GM10266 (cell line): ENCODE measurements around the gene ZSWIM3.
A peak's percentile ranks its signal among the peaks of the same experiment; 100 is the strongest.

Experiments
- DNase-seq: peaks from one replicate; pipeline ENCODE4 v3.0.0; 2012; ENCODE audit errors: extremely low spot score
- TF ChIP-seq, protein P1 (sequence below): IDR thresholded peaks from 2 replicates; pipeline ENCODE4 v1.5.1; 2012; ENCODE audit warnings: mild to moderate bottlenecking, low read depth; ENCODE audit not compliant: control insufficient read depth, insufficient read depth; ENCODE audit errors: missing control alignments

The ZSWIM3 gene

GRCh38 chr20:45841407-45842129 is 15.8 kb upstream of the ZSWIM3 start:
- TF ChIP-seq, protein P1, sequence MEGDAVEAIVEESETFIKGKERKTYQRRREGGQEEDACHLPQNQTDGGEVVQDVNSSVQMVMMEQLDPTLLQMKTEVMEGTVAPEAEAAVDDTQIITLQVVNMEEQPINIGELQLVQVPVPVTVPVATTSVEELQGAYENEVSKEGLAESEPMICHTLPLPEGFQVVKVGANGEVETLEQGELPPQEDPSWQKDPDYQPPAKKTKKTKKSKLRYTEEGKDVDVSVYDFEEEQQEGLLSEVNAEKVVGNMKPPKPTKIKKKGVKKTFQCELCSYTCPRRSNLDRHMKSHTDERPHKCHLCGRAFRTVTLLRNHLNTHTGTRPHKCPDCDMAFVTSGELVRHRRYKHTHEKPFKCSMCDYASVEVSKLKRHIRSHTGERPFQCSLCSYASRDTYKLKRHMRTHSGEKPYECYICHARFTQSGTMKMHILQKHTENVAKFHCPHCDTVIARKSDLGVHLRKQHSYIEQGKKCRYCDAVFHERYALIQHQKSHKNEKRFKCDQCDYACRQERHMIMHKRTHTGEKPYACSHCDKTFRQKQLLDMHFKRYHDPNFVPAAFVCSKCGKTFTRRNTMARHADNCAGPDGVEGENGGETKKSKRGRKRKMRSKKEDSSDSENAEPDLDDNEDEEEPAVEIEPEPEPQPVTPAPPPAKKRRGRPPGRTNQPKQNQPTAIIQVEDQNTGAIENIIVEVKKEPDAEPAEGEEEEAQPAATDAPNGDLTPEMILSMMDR = no peak
- DNase-seq = no peak

- DNase-seq = peak; percentile 70
- TF ChIP-seq, protein P1 = no peak
These were observed 15.1 kb upstream of the ZSWIM3 start for GRCh38 chr20:45842169-45842812.

DNA sequence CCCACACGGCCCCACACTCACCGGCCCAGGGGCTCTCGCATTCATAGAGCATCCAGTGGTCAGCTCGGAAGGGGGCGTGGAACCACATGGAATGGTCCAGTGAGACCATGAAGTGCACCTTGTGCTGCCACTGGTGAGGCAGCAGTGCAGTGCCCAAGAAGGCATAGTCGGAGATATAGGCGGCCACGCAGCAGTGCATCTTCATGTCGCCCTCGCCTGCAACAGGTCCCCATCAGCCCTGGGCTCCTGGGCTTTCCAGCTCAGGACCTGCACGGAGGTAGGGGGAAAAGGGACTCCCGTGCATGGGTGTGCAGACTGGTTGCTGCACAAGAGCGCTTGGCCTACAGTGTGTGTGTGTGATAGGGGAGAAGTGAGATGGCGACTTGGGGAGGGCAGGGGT is 13.9 kb upstream of the ZSWIM3 start:
- DNase-seq = no peak
- TF ChIP-seq, protein P1 = no peak

GRCh38 chr20:45845452-45845851 is 12.0 kb upstream of the ZSWIM3 start:
- TF ChIP-seq, protein P1 = no peak
- no peak for DNase-seq

- TF ChIP-seq, protein P1 = no peak
- DNase-seq = no peak
These were observed 9.0 kb upstream of the ZSWIM3 start for GRCh38 chr20:45848421-45848820.

GRCh38 chr20:45848969-45849582 is 8.3 kb upstream of the ZSWIM3 start:
- no peak for DNase-seq
- TF ChIP-seq, protein P1 = no peak

- DNase-seq = no peak
These were observed 7.2 kb upstream of the ZSWIM3 start for GRCh38 chr20:45850238-45850637.

More at GRCh38 chr20:45850238-45850637, 7.2 kb upstream of the ZSWIM3 start:
- TF ChIP-seq, protein P1 = no peak
